Peyer's patch (tissue), 4 donors: ENCODE measurements around the gene NCS1. TPM values are rescaled to one million over a fixed set of nuclear protein-coding genes. Genes with fewer than 3 reads are reported as not detected.

ENCODE experiments used
- DNase-seq, 3 donors: peaks; one replicate each; pipeline ENCODE4 v3.0.0-alpha.2; 2017 to 2019
- H3K27ac ChIP-seq, 4 donors: fragments of 200-600 bp; sonication (generic); one replicate each; pipeline ENCODE4 v1.5.1; 2016 to 2019
- H3K27me3 ChIP-seq, 2 donors: fragments of 200-600 bp; sonication (generic); one replicate each; pipeline ENCODE4 v1.5.1; 2019
- H3K36me3 ChIP-seq, 3 donors: fragments of 200-600 bp; sonication (generic); one replicate each; pipeline ENCODE4 v1.5.1; 2016 to 2019
- H3K4me1 ChIP-seq, 4 donors: fragments of 200-600 bp; sonication (generic); one replicate each; pipeline ENCODE4 v1.5.1; 2016 to 2019
- H3K4me3 ChIP-seq, 4 donors: fragments of 200-600 bp; sonication (generic); 1 replicate in 3 of 4; 2 replicates in 1 of 4; pipeline ENCODE4 v1.5.1; 2016 to 2019; ENCODE audit warnings: mild to moderate bottlenecking in 1 of 4
- H3K9me3 ChIP-seq, 4 donors: fragments of 200-600 bp; sonication (generic); one replicate each; pipeline ENCODE4 v1.5.1; 2016 to 2019; ENCODE audit warnings: mild to moderate bottlenecking in 1 of 4
- CTCF ChIP-seq, 6 experiments: fragments of 450-650 bp in 4 of 6; fragments of 200-600 bp in 2 of 6; sonication (generic) in 1 of 6; IDR thresholded peaks; one replicate each; pipeline ENCODE4 v1.5.1; 2017 to 2019; ENCODE audit warnings: antibody characterized with exemption in 6 of 6, mild to moderate bottlenecking in 3 of 6, moderate library complexity in 1 of 6
- POLR2A ChIP-seq, 2 donors: fragments of 450-650 bp; IDR thresholded peaks; one replicate each; pipeline ENCODE4 v1.5.1; 2017; ENCODE audit warnings: antibody characterized with exemption in 2 of 2, mild to moderate bottlenecking in 2 of 2, moderate library complexity in 2 of 2
- total RNA-seq, 4 donors: library from RNA; depleted of rRNA; stranded (reverse); fragments of >200 nt; gene quantifications; one replicate each; pipeline ENCODE4 v1.1.0, GENCODE V29; 2016

The NCS1 gene
- total RNA-seq, 4 donors from 2014 or later: 0.70 to 6.6 (median 4.1) TPM

GRCh38 chr9:130240410-130241197 lies 68.4 kb downstream of the NCS1 start:
- DNase-seq: peak in 2 of 3 donors; percentile 64 to 69
- no peak overlapping the region for H3K27ac ChIP-seq
- TF ChIP-seq POLR2A (IDR thresholded peaks at IDR 0.05) (no peak), CTCF (IDR thresholded peaks at IDR 0.05) (no peak)
- no peaks in the 10 kb centered on the region for H3K27me3 ChIP-seq
- H3K4me1 ChIP-seq: peaks cover 0 to 13% (median 4%) of the 10 kb centered on the region in 4 donors
- H3K9me3 ChIP-seq: no peaks in the 10 kb centered on the region
- H3K36me3 ChIP-seq: no peaks in the 10 kb centered on the region
- no peak overlapping the region for H3K4me3 ChIP-seq

- peaks cover 0 to 13% (median 4%) of the 10 kb centered on the region in 4 donors for H3K4me1 ChIP-seq
- H3K4me3 ChIP-seq: no peak overlapping the region
- no peaks in the 10 kb centered on the region for H3K27me3 ChIP-seq
- no peak for TF ChIP-seq POLR2A (IDR thresholded peaks at IDR 0.05)
- no peak for TF ChIP-seq CTCF (IDR thresholded peaks at IDR 0.05)
- DNase-seq: no peak
- no peaks in the 10 kb centered on the region for H3K9me3 ChIP-seq
- H3K27ac ChIP-seq: no peak overlapping the region
- no peaks in the 10 kb centered on the region for H3K36me3 ChIP-seq
These were observed 69.0 kb downstream of the NCS1 start for GRCh38 chr9:130241198-130241535.

- Histone ChIP-seq H3K27me3 (no peaks in the 10 kb centered on the region), H3K9me3 (no peaks in the 10 kb centered on the region), H3K36me3 (no peaks in the 10 kb centered on the region), H3K4me1 (peaks cover 0 to 13% (median 4%) of the 10 kb centered on the region in 4 donors), H3K27ac (no peak overlapping the region), H3K4me3 (no peak overlapping the region)
- DNase-seq: no peak
- TF ChIP-seq CTCF (IDR thresholded peaks at IDR 0.05) (no peak), POLR2A (IDR thresholded peaks at IDR 0.05) (no peak)
These were observed 70.2 kb downstream of the NCS1 start for GRCh38 chr9:130242270-130243014.

- no peaks in the 10 kb centered on the region for H3K9me3 ChIP-seq
- H3K36me3 ChIP-seq: no peaks in the 10 kb centered on the region
- TF ChIP-seq CTCF (IDR thresholded peaks at IDR 0.05) (peak; percentile 88 to 95 (median 90)), POLR2A (IDR thresholded peaks at IDR 0.05) (no peak)
- no peaks in the 10 kb centered on the region for H3K27me3 ChIP-seq
- peak overlapping the region in 1 of 4 donors; percentile 11 for H3K4me3 ChIP-seq
- no peak overlapping the region for H3K27ac ChIP-seq
- peaks cover 0 to 13% (median 4%) of the 10 kb centered on the region in 4 donors for H3K4me1 ChIP-seq
- DNase-seq: peak; percentile 77 to 91 (median 83)
These were observed 71.0 kb downstream of the NCS1 start for GRCh38 chr9:130243015-130243881.

GRCh38 chr9:130243882-130244170 lies 71.6 kb downstream of the NCS1 start:
- Histone ChIP-seq H3K9me3 (no peaks in the 10 kb centered on the region), H3K4me1 (peaks cover 0 to 13% (median 4%) of the 10 kb centered on the region in 4 donors), H3K27ac (no peak overlapping the region), H3K27me3 (no peaks in the 10 kb centered on the region), H3K4me3 (no peak overlapping the region), H3K36me3 (no peaks in the 10 kb centered on the region)
- DNase-seq: no peak
- TF ChIP-seq CTCF (IDR thresholded peaks at IDR 0.05) (no peak), POLR2A (IDR thresholded peaks at IDR 0.05) (no peak)
